ENCODE measurements around the gene ZNF689.
"Not testable (repeated sequence)": the region's sequence is repeated elsewhere in the genome, so short reads cannot be mapped to it uniquely, and the experiment has no call there.

Gene ZNF689

GRCh38 chr16:30636599-30636998 lies 26.4 kb upstream of the ZNF689 start:
- DNase-seq (ENCODE audit: low spot score), result no peak

GRCh38 chr16:30633526-30633925 lies 23.3 kb upstream of the ZNF689 start:
- DNase-seq (ENCODE audit: low spot score), result no peak

- DNase-seq (ENCODE audit: low spot score), result not testable (repeated sequence)
These were observed 22.3 kb upstream of the ZNF689 start for GRCh38 chr16:30632454-30632853.

- DNase-seq (ENCODE audit: low spot score), result peak; percentile 82
These were observed 18.7 kb upstream of the ZNF689 start for GRCh38 chr16:30628628-30629540.

- DNase-seq (ENCODE audit: low spot score), result no peak
These were observed 16.0 kb upstream of the ZNF689 start for GRCh38 chr16:30626236-30626635.

GRCh38 chr16:30623536-30624283 lies 13.5 kb upstream of the ZNF689 start:
- no peak for DNase-seq (ENCODE audit: low spot score)

- no peak for DNase-seq (ENCODE audit: low spot score)
These were observed 12.4 kb upstream of the ZNF689 start for GRCh38 chr16:30622455-30623032.

- no peak for DNase-seq (ENCODE audit: low spot score)
These were observed 11.6 kb upstream of the ZNF689 start for GRCh38 chr16:30621765-30622164.

- DNase-seq (ENCODE audit: low spot score), result no peak
These were observed 10.0 kb upstream of the ZNF689 start for GRCh38 chr16:30620169-30620568.

GRCh38 chr16:30619638-30620037 lies 9.4 kb upstream of the ZNF689 start:
- DNase-seq (ENCODE audit: low spot score), result no peak

- no peak for DNase-seq (ENCODE audit: low spot score)
These were observed 9.0 kb upstream of the ZNF689 start for GRCh38 chr16:30619202-30619601.

GRCh38 chr16:30615358-30616091 lies 5.3 kb upstream of the ZNF689 start:
- peak; percentile 40 for DNase-seq (ENCODE audit: low spot score)

GRCh38 chr16:30609002-30609925 lies 925 bp downstream of the ZNF689 start:
- no peak for DNase-seq (ENCODE audit: low spot score)

GRCh38 chr16:30606004-30606403 lies 4.2 kb downstream of the ZNF689 start:
- DNase-seq (ENCODE audit: low spot score), result no peak

- DNase-seq (ENCODE audit: low spot score), result no peak
These were observed 5.0 kb downstream of the ZNF689 start for GRCh38 chr16:30605158-30605557.

- no peak for DNase-seq (ENCODE audit: low spot score)
These were observed 5.8 kb downstream of the ZNF689 start for GRCh38 chr16:30604316-30604947.

- DNase-seq (ENCODE audit: low spot score), result no peak
These were observed 6.3 kb downstream of the ZNF689 start for GRCh38 chr16:30603945-30604315.

GRCh38 chr16:30602616-30603277 lies 7.4 kb downstream of the ZNF689 start:
- no peak for DNase-seq (ENCODE audit: low spot score)

- no peak for DNase-seq (ENCODE audit: low spot score)
These were observed 8.2 kb downstream of the ZNF689 start for GRCh38 chr16:30601966-30602365.

- DNase-seq (ENCODE audit: low spot score), result no peak
These were observed 9.3 kb downstream of the ZNF689 start for GRCh38 chr16:30600929-30601328.
